Rectal smooth muscle tissue (tissue), 1 donor: ENCODE data around the gene CEP85L.

Experiments
- H3K27ac ChIP-seq: one replicate; pipeline ENCODE4 v1.7.0; 2013; ENCODE audit warnings: low read depth, low read length, inconsistent platforms
- H3K27me3 ChIP-seq: one replicate; pipeline ENCODE4 v1.7.0; 2013; ENCODE audit warnings: low read length; ENCODE audit not compliant: control insufficient read depth, insufficient read depth
- H3K36me3 ChIP-seq: one replicate; pipeline ENCODE4 v1.7.0; 2013; ENCODE audit warnings: low read length; ENCODE audit not compliant: control insufficient read depth, insufficient read depth
- H3K4me1 ChIP-seq: one replicate; pipeline ENCODE4 v1.7.0; 2013; ENCODE audit warnings: low read length; ENCODE audit not compliant: control insufficient read depth, insufficient read depth
- H3K4me3 ChIP-seq: one replicate; pipeline ENCODE4 v1.7.0; 2013; ENCODE audit warnings: low read length
- H3K9ac ChIP-seq: one replicate; pipeline ENCODE4 v1.7.0; 2013; ENCODE audit warnings: low read length

The CEP85L gene

DNA sequence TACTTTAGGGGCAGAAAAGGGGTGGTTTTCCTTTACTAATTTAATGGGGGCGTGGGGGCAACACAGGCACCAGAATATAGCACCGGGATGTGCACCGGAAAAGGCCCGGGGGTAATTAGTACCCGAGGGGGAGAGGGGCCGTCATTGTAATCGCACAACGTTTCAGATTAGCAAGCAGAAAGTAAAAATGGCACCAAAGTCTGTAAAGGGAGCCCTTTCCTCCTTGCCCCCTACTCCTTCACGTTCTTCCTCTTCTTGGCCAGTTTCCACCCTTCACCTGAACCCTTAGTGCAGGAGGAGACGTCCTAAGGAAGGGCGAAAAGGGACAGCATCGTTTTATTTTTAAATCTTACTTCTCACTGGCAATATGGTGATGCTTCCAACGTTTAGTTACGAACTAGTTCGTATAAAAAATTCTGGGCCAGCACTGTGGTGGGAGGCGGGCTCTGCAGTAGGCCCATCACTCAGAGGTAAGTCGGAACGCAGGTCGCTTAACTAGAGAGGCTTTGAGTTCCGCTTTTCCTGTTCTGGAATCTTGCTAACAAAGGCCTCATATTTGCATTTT, 742 bp upstream of the CEP85L start:
- Histone ChIP-seq H3K36me3 (no peaks in the 10 kb centered on the region), H3K27me3 (no peaks in the 10 kb centered on the region), H3K27ac (peak overlapping the region; percentile 86), H3K9ac (no peak overlapping the region), H3K4me1 (peaks cover 3% of the 10 kb centered on the region), H3K4me3 (peak overlapping the region; percentile 78)

DNA sequence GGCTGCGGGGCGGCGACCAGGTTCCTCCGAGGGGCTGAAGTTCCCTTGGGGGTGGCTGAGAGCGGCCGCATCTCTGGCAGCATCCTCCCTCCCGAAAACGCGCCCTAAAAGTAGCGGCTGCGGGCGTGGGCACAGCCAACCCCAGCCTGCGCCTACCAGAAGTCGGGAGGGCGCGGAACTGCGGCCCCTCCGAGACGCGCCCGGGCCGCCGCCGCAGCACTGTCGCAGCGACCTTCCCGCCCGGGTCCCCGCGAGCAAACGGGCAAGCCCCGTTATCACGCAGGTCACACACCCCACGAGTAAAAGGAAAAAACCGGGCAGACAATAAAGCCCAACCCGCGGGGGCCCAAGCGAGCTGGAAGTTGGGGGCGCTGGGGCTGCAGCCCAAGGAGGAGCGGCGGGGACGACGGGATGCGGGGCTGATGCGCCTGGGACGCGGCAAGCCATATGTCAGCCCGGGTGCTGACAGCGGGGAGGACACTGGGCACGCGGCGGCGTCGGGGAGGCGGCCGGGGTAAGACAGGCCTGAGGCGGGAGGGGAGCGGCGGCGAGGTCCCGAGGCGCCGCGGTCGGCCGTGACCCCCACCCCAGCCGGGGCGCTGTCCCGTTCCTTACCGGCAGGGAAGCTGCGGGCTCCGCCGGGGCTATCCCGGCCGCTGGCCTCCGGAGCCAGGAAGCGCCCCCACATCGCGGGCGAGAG, 659 bp downstream of the CEP85L start:
- H3K36me3 ChIP-seq = no peaks in the 10 kb centered on the region
- H3K9ac ChIP-seq = peak overlapping the region; percentile 45
- H3K4me3 ChIP-seq = peak overlapping the region; percentile 72
- H3K4me1 ChIP-seq = peaks cover 3% of the 10 kb centered on the region
- H3K27ac ChIP-seq = peak overlapping the region; percentile 86
- H3K27me3 ChIP-seq = no peaks in the 10 kb centered on the region

DNA sequence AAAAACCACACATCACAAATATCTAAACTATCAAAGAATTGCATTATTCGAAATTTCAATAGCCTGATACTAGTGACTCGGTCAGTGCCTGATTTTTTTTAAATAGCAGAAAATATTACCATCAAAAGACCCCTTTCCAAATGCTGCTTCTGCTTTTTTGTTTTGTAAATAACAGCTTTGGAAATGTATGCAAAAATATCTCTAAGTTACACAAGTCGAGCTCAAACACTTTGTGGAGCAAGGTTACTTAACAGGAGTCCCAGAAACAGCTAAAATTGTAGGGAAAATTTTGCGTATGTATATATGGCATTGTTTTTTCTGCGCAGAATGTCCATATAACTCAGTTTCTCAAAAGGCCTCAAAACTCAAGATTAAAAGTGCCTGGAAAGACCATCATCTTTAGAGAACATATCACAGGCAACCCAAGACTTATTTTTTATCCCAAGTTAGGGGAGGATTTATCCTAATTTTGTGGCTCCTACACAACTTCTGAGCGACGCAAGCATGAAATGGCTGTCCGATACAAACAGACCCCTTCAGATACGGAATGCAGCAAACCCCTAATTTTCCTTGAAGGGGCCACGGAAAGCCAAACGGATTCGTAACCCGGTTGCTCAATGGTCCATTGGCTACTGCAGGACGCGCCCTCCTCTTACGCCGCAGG, 1.3 kb downstream of the CEP85L start:
- Histone ChIP-seq H3K4me1 (peaks cover 3% of the 10 kb centered on the region), H3K4me3 (peak overlapping the region; percentile 72), H3K9ac (no peak overlapping the region), H3K27me3 (no peaks in the 10 kb centered on the region), H3K27ac (peak overlapping the region; percentile 86), H3K36me3 (no peaks in the 10 kb centered on the region)

DNA sequence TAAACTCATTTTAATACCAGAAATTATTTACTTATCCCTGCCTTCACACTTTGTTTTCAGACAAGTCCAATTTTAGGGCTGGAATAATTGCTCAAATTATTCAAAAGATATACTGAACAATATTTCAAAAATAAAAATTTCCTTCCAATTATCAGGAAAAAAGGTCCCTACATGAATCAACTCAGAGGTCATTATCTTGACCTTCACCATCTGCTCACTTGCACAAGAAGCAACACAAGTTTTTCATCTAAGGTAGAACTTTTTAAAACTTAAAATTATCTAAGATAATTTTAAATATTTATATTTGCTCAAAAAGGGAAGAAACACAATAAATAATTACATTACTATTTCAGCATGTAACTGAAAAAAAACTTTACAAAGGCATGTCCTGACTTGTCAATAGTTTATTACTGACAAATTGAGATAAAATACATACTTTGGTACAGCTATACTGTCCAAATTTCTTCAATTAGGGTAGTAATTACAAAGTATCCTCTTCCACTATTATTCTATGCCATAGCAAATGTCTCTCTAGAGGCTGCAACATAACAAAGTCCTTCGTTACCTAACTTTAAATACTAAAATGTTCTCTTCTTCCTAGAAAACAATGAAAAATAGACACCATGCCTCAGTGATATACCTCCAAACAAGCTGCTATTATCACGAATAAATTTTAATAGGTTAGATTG, 2.4 kb downstream of the CEP85L start:
- Histone ChIP-seq H3K27ac (no peak overlapping the region), H3K4me3 (no peak overlapping the region)

DNA sequence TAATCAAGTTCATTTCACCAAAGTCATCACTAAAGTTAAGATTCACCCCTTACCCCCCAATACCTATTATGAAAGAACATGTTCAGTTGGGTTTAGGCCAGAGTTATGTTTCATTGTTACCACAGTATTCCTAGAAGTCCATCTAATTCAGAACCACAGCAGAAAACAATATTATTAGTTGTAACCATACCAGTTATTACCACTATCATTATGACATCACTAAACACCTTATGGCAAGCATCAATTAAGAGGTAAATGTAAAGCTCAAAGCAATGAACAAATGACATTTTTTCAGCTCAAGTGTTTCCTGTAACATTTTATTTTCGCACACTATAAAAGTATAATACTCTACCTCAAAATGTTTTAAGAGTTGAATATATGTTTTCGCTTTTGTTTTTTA, 4.4 kb downstream of the CEP85L start:
- Histone ChIP-seq H3K27ac (no peak overlapping the region), H3K4me1 (peaks cover 3% of the 10 kb centered on the region), H3K4me3 (no peak overlapping the region), H3K9ac (no peak overlapping the region), H3K36me3 (no peaks in the 10 kb centered on the region), H3K27me3 (no peaks in the 10 kb centered on the region)

More for the DNA sequence above, 2.4 kb downstream of the CEP85L start:
- Histone ChIP-seq H3K9ac (no peak overlapping the region), H3K4me1 (peaks cover 3% of the 10 kb centered on the region), H3K27me3 (no peaks in the 10 kb centered on the region), H3K36me3 (no peaks in the 10 kb centered on the region)

DNA sequence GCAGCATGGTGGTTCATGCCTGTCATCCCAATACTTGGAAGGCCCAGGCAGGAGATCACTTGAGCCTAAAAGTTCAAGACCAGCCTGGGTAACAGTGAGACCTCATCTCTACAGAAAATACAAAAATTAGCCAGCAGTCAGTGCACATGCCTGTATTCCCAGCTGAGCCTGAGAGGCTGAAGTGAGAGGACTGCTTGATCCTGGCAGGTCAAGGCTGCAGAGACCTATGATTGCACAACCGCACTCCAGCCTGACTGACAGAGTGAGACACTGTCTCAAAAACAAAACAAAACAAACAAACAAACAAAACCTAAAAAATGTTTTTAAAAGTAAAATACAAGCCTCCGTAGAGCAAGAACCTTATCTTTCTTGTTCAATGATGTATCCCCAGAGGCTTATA, 6.0 kb downstream of the CEP85L start:
- no peak overlapping the region for H3K27ac ChIP-seq
- H3K27me3 ChIP-seq = no peaks in the 10 kb centered on the region
- H3K4me1 ChIP-seq = peaks cover 3% of the 10 kb centered on the region
- no peak overlapping the region for H3K4me3 ChIP-seq
- no peaks in the 10 kb centered on the region for H3K36me3 ChIP-seq
- no peak overlapping the region for H3K9ac ChIP-seq

DNA sequence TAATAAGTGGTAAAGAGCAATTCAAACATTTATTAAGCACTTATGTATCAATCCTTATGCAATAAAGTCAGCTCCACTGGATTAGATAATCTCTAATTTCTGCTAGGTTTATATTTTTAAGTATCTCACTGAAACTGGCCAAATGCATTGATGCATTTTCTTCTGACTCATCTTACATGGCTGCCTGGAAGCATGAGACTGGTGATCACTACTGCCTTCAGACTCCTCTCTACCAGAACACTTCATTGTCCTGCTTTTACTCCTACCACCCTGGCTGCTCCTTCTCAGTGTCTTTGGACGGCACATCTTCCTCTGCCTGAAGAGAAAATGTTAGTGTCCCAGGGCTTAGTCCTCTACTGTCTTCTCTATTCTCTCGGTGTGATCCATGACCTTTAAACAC, 7.4 kb downstream of the CEP85L start:
- Histone ChIP-seq H3K36me3 (no peaks in the 10 kb centered on the region), H3K9ac (no peak overlapping the region), H3K4me1 (peaks cover 4% of the 10 kb centered on the region), H3K4me3 (no peak overlapping the region), H3K27me3 (no peaks in the 10 kb centered on the region), H3K27ac (no peak overlapping the region)

DNA sequence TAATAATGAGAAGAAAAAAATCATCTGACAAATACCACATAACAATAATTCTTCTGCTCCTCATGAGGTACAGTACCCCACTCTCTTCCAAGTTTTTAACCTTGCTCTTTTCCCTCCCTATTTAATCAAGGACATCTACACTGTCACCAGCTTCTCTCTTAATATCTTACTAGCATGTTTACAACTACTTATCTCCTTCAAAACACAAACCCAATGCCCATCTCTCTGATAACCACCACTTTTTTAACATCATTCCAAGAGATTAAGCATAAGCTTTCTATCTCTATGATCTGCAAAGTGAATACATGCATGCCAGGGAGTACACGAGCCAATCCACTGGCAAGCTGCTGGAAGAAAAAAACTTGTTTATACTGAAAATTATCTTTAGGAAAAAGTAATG, 10.3 kb downstream of the CEP85L start:
- Histone ChIP-seq H3K27me3 (no peaks in the 10 kb centered on the region), H3K36me3 (no peaks in the 10 kb centered on the region), H3K4me3 (no peak overlapping the region), H3K4me1 (peaks cover 5% of the 10 kb centered on the region), H3K9ac (no peak overlapping the region), H3K27ac (no peak overlapping the region)

DNA sequence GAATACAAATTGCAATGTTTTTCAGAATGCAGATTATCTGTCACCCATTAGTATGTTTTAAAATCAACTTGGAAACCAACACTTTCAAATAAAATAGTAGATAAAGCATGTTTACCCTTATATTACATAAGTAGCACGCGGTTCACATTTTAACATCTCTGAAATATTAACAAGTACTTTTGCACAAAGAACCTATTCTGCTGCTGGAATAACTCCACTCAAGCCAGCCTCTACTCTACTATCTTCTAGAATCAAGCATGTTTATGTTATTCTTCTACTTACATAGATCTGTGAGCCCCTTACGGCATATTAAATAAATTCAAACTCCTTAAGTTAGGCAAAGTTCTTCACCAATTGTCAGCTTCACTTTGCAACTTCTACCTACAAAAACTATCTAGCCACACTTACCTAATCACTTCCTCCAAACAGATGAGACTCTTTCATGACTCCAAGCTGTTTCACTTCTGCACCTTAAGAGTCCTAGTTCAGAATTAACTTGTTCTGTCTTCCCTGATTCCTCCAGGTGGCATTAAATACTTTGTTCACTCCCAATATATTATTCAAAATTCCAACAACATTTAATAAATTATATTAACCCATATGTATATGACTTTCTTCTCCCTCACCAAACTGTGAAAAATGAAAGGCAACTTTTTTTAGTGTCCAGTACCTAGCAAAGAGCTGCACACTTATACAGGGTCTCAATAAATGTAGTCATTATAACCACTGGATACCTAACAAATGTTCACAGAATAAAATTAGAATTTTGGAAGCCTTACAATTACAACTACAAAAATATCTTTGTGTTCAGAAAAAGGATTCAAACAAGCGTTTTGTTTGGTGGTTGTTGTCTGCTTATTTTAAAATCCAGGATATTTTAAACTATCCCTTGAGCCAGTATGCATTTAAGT, 12.1 kb downstream of the CEP85L start:
- H3K9ac ChIP-seq = no peak overlapping the region
- peaks cover 5% of the 10 kb centered on the region for H3K4me1 ChIP-seq
- H3K27me3 ChIP-seq = no peaks in the 10 kb centered on the region
- no peaks in the 10 kb centered on the region for H3K36me3 ChIP-seq
- no peak overlapping the region for H3K4me3 ChIP-seq
- H3K27ac ChIP-seq = no peak overlapping the region

DNA sequence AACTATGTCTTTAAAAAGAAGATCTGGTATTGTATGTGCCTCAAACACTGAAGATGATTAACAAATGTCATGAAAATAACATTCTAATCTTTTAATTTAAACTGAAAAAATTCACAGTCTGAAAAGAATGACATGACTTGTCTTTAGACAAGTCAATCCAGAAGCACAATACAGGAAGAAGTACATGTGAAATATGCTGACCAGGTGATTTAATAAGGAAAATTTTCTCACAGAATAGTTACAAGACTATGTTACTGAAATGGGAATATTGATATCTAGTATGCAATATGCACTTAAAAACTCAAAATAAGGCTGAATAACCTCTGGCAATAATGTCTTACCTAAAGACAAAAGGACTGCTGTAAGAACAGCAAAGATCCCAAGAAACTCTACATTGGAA, 13.1 kb downstream of the CEP85L start:
- H3K27ac ChIP-seq = no peak overlapping the region

DNA sequence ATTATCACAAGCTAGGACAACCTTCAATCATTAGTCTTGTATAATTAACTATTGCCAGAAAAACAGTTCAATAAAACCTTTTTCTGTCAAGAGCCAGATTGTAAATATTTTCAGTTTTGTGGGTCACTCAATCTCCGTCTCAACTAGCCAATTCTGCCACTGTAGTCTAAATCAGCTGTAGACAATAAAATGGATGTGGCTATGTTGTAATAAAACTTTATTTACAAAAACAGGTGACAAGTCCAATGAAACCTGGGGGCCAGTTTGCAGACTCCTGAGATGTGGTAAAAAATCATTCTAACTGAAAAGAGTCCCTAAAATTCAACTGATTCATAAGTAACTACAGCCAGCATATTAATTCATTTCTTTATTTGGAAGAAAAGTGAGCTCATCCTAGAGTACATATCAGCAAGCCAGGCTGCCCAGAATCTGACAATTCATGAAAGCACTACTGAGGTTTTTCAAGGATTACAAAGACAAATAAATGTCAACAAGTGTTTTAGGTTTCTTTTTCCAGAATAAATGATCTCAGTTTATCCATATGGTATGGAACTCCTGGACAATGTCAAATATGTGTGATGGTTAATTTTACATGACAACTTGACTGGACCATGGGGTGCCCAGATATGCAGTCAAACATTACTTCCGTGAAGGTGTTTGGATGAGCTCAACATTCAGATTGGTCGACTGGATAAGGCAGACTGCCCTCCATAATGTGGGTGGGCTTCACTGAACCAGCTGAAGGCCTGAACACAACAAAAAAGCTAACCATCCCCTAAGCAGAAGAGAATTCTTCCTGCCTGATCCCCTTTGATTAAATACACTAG, 15.3 kb downstream of the CEP85L start:
- Histone ChIP-seq H3K36me3 (no peaks in the 10 kb centered on the region), H3K27me3 (no peaks in the 10 kb centered on the region), H3K4me3 (no peak overlapping the region), H3K9ac (no peak overlapping the region), H3K4me1 (peaks cover 5% of the 10 kb centered on the region), H3K27ac (no peak overlapping the region)

More for the DNA sequence above, 13.1 kb downstream of the CEP85L start:
- H3K36me3 ChIP-seq = no peaks in the 10 kb centered on the region
- peaks cover 5% of the 10 kb centered on the region for H3K4me1 ChIP-seq
- H3K4me3 ChIP-seq = no peak overlapping the region
- no peak overlapping the region for H3K9ac ChIP-seq
- H3K27me3 ChIP-seq = no peaks in the 10 kb centered on the region
